GM19351 (cell line): ENCODE results near the gene WDR5B.
"Not testable (repeated sequence)": the region's sequence is repeated elsewhere in the genome, so short reads cannot be mapped to it uniquely, and the experiment has no call there.

Source experiments
- ATAC-seq: cut with Tn5 transposase; IDR thresholded peaks from one replicate; pipeline ENCODE4 v1.9.1; 2021; ENCODE audit warnings: mild to moderate bottlenecking, moderate library complexity; ENCODE audit not compliant: unreplicated experiment

WDR5B gene

GRCh38 chr3:122374034-122374433 lies 41.8 kb downstream of the WDR5B start:
- no peak for ATAC-seq

DNA sequence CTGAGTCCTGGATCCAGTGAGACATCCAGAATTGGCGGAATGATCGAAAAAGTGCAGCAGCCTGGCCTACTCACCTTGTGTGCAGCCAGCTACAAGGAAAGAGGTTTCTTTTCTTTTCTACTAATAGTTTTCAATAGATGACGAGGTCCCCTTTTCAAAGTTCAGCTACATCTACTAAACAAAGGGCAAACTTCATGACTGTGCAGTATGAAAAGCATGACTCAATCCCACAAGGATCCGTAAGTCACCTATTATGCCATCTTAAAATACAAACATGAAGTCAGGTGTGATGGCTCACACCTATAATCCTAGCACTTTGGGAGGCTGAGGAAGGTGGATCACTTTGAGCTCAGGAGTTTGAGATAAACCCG lies 49.5 kb downstream of the WDR5B start:
- ATAC-seq: no peak

DNA sequence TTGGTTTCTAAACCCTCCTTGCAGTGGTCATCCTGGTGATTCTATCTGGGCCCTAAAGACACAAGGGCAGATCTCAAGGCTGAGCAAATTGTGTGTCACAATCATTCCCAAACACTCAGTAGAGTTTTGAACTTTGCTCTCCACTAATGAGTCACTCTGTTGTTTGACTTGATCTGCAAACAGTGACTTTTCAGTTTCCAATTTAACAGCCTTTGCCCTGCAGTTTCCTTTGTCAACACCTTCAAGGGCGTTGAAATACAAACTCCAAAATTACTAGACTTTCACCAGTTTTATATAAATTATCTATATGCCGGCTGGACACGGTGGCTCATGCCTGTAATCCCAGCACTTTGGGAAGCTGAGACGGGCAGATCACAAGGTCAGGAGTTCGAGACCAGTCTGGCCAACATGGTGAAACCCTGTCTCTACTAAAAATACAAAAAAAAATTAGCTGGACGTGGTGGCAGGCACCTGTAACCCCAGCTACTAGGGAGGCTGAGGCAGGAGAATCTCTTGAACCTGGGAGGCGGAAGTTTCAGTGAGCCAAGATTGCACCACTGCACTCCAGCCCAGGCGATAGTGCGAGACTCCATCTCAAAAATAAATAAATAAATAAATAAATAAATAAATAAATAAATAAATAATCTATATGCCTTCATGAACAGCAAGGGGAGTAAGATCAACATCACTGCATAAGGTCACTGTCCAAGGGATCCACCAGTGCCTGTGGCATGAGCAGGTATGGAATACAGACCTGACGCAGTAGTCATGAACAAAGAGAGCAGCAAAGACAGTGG lies 50.1 kb downstream of the WDR5B start:
- ATAC-seq: not testable (repeated sequence)

- no peak for ATAC-seq
These were observed 50.8 kb downstream of the WDR5B start for GRCh38 chr3:122365073-122365472.

- no peak for ATAC-seq
These were observed 51.4 kb downstream of the WDR5B start for GRCh38 chr3:122364490-122364889.
